Measurements from ENCODE around the gene IFT122.

Gene IFT122

GRCh38 chr3:129440618-129441190, 680 bp downstream of the IFT122 start:
- peak in 1 of 2 donors; percentile 32 for ATAC-seq

- ATAC-seq: no peak
Observed at GRCh38 chr3:129441215-129441614, 1.2 kb downstream of the IFT122 start.

- no peak for ATAC-seq
Observed at GRCh38 chr3:129441782-129442181, 1.8 kb downstream of the IFT122 start.

- no peak for ATAC-seq
Observed at GRCh38 chr3:129442486-129442885, 2.5 kb downstream of the IFT122 start.

- no peak for ATAC-seq
Observed at GRCh38 chr3:129442947-129443346, 2.9 kb downstream of the IFT122 start.

- ATAC-seq: no peak
Observed at GRCh38 chr3:129445471-129445870, 5.4 kb downstream of the IFT122 start.

- no peak for ATAC-seq
Observed at GRCh38 chr3:129446926-129447325, 6.9 kb downstream of the IFT122 start.

- no peak for ATAC-seq
Observed at GRCh38 chr3:129448186-129448895, 8.3 kb downstream of the IFT122 start.

GRCh38 chr3:129449279-129450115, 9.5 kb downstream of the IFT122 start:
- ATAC-seq: no peak

GRCh38 chr3:129453732-129454131, 13.7 kb downstream of the IFT122 start:
- no peak for ATAC-seq

- ATAC-seq: no peak
Observed at GRCh38 chr3:129460155-129460554, 20.1 kb downstream of the IFT122 start.

GRCh38 chr3:129460572-129460971, 20.5 kb downstream of the IFT122 start:
- ATAC-seq: no peak

GRCh38 chr3:129461022-129461421, 21.0 kb downstream of the IFT122 start:
- no peak for ATAC-seq

- ATAC-seq: no peak
Observed at GRCh38 chr3:129461461-129462146, 21.6 kb downstream of the IFT122 start.

GRCh38 chr3:129462361-129462968, 22.4 kb downstream of the IFT122 start:
- ATAC-seq: no peak

- no peak for ATAC-seq
Observed at GRCh38 chr3:129463094-129463493, 23.1 kb downstream of the IFT122 start.

- no peak for ATAC-seq
Observed at GRCh38 chr3:129463716-129464115, 23.7 kb downstream of the IFT122 start.

GRCh38 chr3:129467932-129468331, 27.9 kb downstream of the IFT122 start:
- ATAC-seq: no peak

- ATAC-seq: peak in 1 of 2 donors; percentile 27
Observed at GRCh38 chr3:129469026-129469425, 29.0 kb downstream of the IFT122 start.

- no peak for ATAC-seq
Observed at GRCh38 chr3:129470861-129471260, 30.8 kb downstream of the IFT122 start.

GRCh38 chr3:129473067-129473768, 33.2 kb downstream of the IFT122 start:
- ATAC-seq: no peak

GRCh38 chr3:129473769-129474152, 33.7 kb downstream of the IFT122 start:
- ATAC-seq: no peak
